Thoracic aorta (tissue), 2 donors: ENCODE measurements around the gene MLST8. TPM values are rescaled to one million over a fixed set of nuclear protein-coding genes. Genes with fewer than 3 reads are reported as not detected.

Source experiments
- ATAC-seq: fragments of 150-250 bp; one replicate; pipeline ENCODE4 v1.8.0; 2017; ENCODE audit warnings: low read depth; ENCODE audit not compliant: insufficient number of reproducible peaks, low FRiP score
- DNase-seq: peaks from one replicate; pipeline ENCODE4 v3.0.0-alpha.2; 2020; ENCODE audit warnings: low spot score
- H3K27ac ChIP-seq, 2 donors: fragments of 200-600 bp; sonication (generic); 1 replicate in 1 of 2; 2 replicates in 1 of 2; pipeline ENCODE4 v1.5.1; 2016; ENCODE audit warnings: mild to moderate bottlenecking in 2 of 2, moderate library complexity in 2 of 2
- H3K27me3 ChIP-seq: fragments of 200-600 bp; sonication (generic); replicated peaks from 2 replicates; pipeline ENCODE4 v1.6.0; 2016; ENCODE audit warnings: mild to moderate bottlenecking; ENCODE audit not compliant: insufficient read depth
- H3K36me3 ChIP-seq: fragments of 200-600 bp; sonication (generic); one replicate; pipeline ENCODE4 v1.5.1; 2016
- H3K4me1 ChIP-seq, 2 donors: fragments of 200-600 bp; sonication (generic); 1 replicate in 1 of 2; 2 replicates in 1 of 2; pipeline versions ENCODE4 v1.5.1 to v1.6.0; 2016; ENCODE audit warnings: low read depth in 2 of 2, mild to moderate bottlenecking in 1 of 2; ENCODE audit not compliant: control insufficient read depth in 1 of 2
- H3K4me3 ChIP-seq: fragments of 200-600 bp; sonication (generic); 2 replicates; pipeline ENCODE4 v1.5.1; 2016; ENCODE audit warnings: mild to moderate bottlenecking
- H3K9me3 ChIP-seq: fragments of 200-600 bp; sonication (generic); 2 replicates; pipeline ENCODE4 v1.5.1; 2016
- total RNA-seq, 2 donors: library from RNA; depleted of rRNA; stranded (reverse); fragments of >200 nt; gene quantifications; one replicate each; pipeline versions ENCODE4 v1.1.0 to v1.2.3, GENCODE V29; 2016
- TF ChIP-seq, protein P1 (sequence below): fragments of 200-600 bp; sonication (generic); IDR thresholded peaks from one replicate; pipeline ENCODE4 v1.5.1; 2019; ENCODE audit warnings: antibody characterized with exemption

MLST8 gene
- total RNA-seq, 2 donors from 2014 or later: 13.7 to 47.7 TPM

- H3K4me3 ChIP-seq: no peak overlapping the region
- no peak overlapping the region for H3K27ac ChIP-seq
- DNase-seq: no peak
- H3K9me3 ChIP-seq: no peaks in the 10 kb centered on the region
- ATAC-seq: no peak
- no peaks in the 10 kb centered on the region for H3K27me3 ChIP-seq
- TF ChIP-seq, protein P1, sequence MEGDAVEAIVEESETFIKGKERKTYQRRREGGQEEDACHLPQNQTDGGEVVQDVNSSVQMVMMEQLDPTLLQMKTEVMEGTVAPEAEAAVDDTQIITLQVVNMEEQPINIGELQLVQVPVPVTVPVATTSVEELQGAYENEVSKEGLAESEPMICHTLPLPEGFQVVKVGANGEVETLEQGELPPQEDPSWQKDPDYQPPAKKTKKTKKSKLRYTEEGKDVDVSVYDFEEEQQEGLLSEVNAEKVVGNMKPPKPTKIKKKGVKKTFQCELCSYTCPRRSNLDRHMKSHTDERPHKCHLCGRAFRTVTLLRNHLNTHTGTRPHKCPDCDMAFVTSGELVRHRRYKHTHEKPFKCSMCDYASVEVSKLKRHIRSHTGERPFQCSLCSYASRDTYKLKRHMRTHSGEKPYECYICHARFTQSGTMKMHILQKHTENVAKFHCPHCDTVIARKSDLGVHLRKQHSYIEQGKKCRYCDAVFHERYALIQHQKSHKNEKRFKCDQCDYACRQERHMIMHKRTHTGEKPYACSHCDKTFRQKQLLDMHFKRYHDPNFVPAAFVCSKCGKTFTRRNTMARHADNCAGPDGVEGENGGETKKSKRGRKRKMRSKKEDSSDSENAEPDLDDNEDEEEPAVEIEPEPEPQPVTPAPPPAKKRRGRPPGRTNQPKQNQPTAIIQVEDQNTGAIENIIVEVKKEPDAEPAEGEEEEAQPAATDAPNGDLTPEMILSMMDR: no peak
- H3K4me1 ChIP-seq: no peaks in the 10 kb centered on the region
- H3K36me3 ChIP-seq: peaks cover 39% of the 10 kb centered on the region
These were observed 30.7 kb upstream of the MLST8 start for GRCh38 chr16:2174396-2175131.

GRCh38 chr16:2175454-2175853, 29.8 kb upstream of the MLST8 start:
- peaks cover 39% of the 10 kb centered on the region for H3K36me3 ChIP-seq

DNA sequence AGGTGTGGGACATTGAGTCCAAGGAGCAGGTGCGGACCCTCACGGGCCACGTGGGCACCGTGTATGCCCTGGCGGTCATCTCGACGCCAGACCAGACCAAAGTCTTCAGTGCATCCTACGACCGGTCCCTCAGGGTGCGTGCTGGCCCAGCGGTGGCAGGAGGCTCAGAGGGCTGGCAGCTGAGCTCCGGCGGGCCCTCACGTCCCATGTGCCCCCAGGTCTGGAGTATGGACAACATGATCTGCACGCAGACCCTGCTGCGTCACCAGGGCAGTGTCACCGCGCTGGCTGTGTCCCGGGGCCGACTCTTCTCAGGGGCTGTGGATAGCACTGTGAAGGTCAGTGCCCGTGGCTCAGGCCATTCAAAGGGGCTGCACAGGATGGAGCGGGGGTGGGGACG, 29.2 kb upstream of the MLST8 start:
- Histone ChIP-seq H3K27ac (no peak overlapping the region), H3K36me3 (peaks cover 39% of the 10 kb centered on the region), H3K4me3 (no peak overlapping the region), H3K27me3 (no peaks in the 10 kb centered on the region), H3K9me3 (no peaks in the 10 kb centered on the region), H3K4me1 (no peaks in the 10 kb centered on the region)
- DNase-seq: no peak
- ATAC-seq: no peak
- TF ChIP-seq, protein P1: no peak

More at GRCh38 chr16:2175454-2175853, 29.8 kb upstream of the MLST8 start:
- H3K4me3 ChIP-seq: no peak overlapping the region
- H3K4me1 ChIP-seq: no peaks in the 10 kb centered on the region
- TF ChIP-seq, protein P1: no peak
- H3K27ac ChIP-seq: no peak overlapping the region
- H3K27me3 ChIP-seq: no peaks in the 10 kb centered on the region
- H3K9me3 ChIP-seq: no peaks in the 10 kb centered on the region
- ATAC-seq (no peak), DNase-seq (no peak)

GRCh38 chr16:2177101-2177500, 28.2 kb upstream of the MLST8 start:
- ATAC-seq (no peak), DNase-seq (no peak)
- H3K4me1 ChIP-seq: no peaks in the 10 kb centered on the region
- H3K36me3 ChIP-seq: peaks cover 35% of the 10 kb centered on the region
- H3K27me3 ChIP-seq: no peaks in the 10 kb centered on the region
- H3K9me3 ChIP-seq: no peaks in the 10 kb centered on the region
- TF ChIP-seq, protein P1: no peak
- no peak overlapping the region for H3K4me3 ChIP-seq
- no peak overlapping the region for H3K27ac ChIP-seq

DNA sequence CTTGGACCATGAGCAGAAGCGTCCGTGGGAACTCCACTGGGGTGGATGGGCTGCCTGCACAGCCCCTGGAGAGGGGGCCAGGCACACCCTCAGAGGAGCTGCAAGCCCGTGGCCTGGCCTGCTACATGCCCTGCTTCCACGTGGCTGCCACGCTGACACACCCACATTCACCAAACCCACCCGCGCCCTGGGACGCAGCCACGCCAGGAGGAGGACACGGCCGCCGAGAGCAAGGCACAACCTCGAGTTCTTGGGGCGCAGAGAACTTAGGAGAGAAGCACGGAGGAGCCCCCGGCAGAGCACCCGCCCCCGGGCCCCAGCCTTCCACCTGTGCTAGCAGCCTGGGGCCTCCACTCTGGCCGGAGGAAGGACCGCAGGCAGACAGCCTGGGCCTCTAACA, 27.7 kb upstream of the MLST8 start:
- TF ChIP-seq, protein P1: no peak
- DNase-seq (no peak), ATAC-seq (no peak)
- no peak overlapping the region for H3K27ac ChIP-seq
- H3K36me3 ChIP-seq: peaks cover 35% of the 10 kb centered on the region
- no peak overlapping the region for H3K4me3 ChIP-seq
- H3K27me3 ChIP-seq: no peaks in the 10 kb centered on the region
- H3K9me3 ChIP-seq: no peaks in the 10 kb centered on the region
- no peaks in the 10 kb centered on the region for H3K4me1 ChIP-seq
